HG03196 (cell line): ENCODE measurements around the gene FAXDC2.
"Not testable (repeated sequence)": the region's sequence is repeated elsewhere in the genome, so short reads cannot be mapped to it uniquely, and the experiment has no call there.

Source experiments
- ATAC-seq: cut with Tn5 transposase; IDR thresholded peaks from one replicate; pipeline ENCODE4 v1.9.1; 2021; ENCODE audit not compliant: unreplicated experiment

Gene FAXDC2

DNA sequence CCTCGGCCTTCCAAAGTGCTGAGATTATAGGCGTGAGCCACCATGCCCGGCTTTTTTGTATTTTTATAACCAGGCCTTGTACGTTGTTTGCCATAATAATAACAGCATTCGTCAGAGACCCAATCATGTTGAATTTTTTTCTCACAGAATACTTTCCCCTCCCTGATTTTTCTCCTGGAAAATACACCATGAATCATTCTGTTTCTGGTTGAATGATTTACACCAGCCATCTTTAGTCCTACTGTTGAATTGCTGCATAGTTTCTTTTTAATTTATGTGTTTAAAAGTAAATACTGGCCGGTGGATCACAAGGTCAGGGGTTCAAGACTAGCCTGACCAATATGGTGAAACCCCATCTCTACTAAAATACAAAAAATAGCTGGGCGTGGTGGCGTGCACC is 11.5 kb upstream of the FAXDC2 start:
- ATAC-seq = no peak

DNA sequence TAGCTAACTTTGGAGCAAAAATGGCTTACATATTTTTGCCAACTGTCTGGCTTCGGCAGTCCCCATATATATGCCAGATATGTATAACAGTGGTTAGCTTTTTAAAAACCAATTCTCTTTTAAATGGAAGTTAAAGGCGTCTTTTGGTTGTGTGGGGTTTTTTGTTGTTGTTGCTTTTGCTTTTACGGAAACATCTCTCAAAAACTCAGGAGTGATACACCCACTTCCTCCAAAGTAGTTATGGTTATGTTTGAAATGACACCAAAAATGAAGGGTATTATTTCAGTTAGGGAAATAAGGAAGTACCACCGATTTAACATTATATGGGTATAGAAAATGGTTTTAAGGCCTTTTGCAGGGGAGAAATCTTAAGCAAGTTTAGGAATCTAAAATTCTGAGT is 10.4 kb upstream of the FAXDC2 start:
- no peak for ATAC-seq

DNA sequence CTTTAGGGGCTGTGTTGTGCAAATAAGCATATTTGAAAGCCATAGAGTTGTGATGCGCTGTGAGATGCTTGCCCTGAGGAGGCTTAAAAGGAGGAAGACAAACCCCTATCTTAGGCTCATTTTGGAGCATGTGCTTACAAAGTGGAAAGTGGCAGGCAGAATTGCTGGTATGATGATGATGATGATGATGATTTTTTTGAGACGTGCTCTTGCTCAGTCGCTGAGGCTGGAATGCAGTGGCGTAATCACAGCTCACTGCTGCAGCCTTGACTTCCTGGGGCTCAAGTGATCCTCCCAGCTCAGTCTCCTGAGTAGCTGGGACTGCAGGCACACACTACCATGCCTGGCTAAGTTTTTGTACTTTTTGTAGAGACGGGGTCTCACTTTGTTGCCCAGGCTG is 9.7 kb upstream of the FAXDC2 start:
- ATAC-seq = no peak

- no peak for ATAC-seq
Observed at GRCh38 chr5:154858972-154859871, 8.8 kb upstream of the FAXDC2 start.

- peak; percentile 74 for ATAC-seq
Observed at GRCh38 chr5:154858297-154858971, 8.0 kb upstream of the FAXDC2 start, which contains the start of gene CNOT8. CNOT8 (plus strand) TSS chr5:154858627; CDS start chr5:154863279, 4,652 bp downstream.

DNA sequence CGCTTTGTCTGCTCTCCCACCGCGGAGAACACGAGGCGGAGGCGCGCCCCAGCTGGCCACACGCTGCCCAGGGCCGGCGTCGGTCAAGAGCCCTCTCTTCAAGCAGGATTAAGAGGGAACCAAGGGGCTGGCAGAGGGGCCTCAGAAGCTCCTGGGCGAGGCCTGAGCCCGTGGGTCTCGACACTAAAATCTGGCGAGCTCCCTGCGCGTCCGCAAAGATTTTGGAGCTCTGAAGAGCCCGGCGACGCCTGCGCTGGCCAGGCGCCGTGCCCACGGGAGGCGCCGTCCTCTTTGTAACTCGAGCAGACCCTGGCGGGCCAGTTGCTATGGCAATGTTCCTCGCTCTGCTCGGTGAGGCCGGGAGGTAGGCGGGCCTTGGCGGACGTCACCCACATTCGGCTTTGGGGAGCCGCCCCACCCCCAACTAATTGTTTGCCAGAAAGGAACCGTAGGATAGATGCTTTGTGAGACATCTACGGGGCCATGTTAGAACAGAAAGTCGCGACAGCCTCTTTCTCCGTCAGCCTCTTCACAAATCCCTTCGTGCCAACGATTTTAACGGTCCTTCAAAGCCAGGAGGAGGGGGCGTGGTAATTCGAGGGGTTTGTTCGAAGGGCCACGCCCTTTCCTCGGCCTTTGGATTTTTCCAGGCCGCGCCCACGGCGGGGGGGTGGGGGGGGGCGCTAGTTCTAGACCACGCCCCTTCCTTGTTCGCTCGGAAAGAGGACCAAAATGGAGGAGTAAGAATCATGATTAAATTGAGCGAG is 7.3 kb upstream of the FAXDC2 start:
- peak; percentile 60 for ATAC-seq

- ATAC-seq = no peak
Observed at GRCh38 chr5:154851351-154851750, 948 bp upstream of the FAXDC2 start.

- no peak for ATAC-seq
Observed at GRCh38 chr5:154849791-154850201, 607 bp downstream of the FAXDC2 start.

GRCh38 chr5:154849264-154849785 is 1.1 kb downstream of the FAXDC2 start:
- ATAC-seq = no peak

DNA sequence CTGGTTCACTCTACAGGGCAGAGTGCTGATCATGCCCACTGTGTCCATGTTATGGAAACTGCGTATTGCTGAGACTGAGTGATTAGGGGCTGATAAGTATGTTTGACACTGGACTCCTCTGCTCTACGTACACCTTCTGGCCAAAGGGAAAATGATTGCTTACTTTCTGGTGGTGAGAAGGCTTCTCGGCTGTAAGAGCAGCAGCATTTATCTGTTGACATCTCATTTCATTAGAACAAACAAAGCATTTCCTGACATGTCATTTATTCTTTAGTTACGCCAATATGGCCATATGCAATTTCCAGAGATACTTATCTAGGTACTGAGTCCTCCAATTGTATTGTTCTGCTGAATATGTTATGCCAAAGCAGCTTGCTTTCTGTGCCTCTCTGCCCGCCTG is 5.6 kb downstream of the FAXDC2 start:
- ATAC-seq = no peak

- no peak for ATAC-seq
Observed at GRCh38 chr5:154842689-154843530, 7.5 kb downstream of the FAXDC2 start.

DNA sequence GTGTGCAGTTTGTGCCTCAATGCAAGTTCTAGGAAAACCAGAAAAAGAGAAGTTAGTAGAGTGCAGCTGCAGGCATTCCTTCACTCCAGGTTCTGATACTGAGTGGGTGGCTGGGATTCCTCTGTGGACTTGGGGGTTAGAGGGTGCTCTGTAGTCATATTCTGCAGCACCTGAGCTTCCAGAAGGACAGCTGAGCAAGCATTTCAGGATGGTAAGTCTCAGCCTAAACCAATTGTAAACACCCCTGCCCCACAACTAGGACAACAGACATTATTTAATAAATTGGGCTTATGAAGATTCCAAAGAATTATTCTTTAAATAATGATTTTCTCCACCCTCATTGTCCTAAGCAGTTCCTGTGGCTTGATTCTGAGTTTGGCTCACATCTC is 9.1 kb downstream of the FAXDC2 start:
- no peak for ATAC-seq

DNA sequence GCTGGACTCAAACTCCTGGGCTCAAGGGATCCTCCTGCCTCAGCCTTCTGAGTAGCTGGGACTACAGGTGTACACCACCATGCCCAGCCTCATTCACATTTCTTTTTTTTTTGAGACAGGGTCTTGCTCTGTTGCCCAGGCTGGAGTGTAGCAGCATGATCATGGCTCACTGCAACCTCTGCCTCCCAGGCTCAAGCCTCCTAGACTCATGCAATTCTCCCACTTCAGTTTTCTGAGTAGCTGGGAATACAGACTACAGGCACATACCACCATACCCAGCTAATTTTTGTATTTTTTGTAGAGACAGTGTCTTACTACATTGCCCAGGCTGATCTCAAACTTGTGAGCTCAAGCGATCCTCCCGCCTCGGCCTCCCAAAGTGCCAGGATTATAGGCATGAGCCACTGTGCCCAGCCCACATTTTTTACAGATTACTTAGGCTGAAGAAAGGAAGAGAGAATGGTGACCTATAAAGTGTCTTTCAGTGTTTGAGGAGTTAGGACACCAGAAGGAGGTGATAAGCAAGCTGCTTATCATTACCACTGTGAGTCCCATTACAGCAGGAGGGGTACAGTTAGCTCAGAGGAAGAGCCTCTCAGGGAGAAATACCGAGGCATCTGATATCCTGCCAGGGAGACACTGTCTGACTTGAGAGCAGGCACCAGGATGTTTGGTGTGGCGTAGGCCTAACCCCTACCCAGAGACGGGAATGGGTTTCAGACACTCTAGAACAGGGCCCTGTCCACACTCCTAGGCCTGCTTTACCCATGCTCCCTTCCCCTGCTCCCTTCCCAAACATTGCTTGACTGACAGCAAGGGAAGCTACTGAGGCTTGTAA is 9.7 kb downstream of the FAXDC2 start:
- no peak for ATAC-seq

DNA sequence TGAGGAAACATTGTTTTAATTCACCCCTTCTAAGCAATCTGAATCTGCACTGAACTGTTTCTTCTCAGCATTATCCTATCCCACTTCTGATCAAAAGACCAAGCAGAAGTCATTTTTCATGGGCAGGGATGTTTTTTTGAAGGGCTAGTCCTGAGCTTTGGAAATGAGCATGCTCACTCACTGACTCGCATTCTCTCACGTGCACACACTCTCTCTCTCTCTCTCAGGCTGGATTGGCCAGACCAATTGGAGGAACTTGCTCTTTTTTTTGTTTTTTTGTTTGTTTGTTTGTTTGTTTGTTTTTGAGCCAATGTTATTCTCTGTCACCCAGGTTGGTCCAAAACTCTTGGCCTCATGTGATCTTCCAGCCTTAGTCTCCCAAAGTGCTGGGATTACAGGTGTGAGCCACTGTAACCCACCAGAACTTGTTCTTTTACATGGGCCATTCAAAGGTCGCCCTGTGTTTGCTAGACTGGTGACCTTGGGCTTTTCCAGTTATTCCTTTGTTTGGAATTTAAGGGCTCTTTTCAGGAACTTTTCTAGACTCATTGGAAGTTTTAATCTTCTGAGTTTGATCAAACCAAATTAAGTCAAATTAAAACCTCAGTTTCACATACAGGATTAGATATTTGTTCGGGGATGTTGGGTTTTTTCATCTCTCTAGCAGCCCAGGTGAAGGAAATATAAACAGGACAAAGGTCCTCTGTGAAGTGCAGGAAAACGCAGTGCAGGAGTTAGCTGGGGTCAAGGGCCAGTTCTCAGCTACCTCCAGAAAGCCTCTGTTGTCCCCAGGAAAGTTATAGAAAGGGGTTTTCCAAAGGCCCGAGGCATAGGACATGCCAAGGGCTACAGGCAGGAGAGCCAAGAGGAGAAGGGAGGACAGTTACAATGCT is 13.1 kb downstream of the FAXDC2 start:
- ATAC-seq = no peak

GRCh38 chr5:154836225-154836624 is 14.2 kb downstream of the FAXDC2 start:
- no peak for ATAC-seq

- not testable (repeated sequence) for ATAC-seq
Observed at GRCh38 chr5:154835701-154836052, 14.7 kb downstream of the FAXDC2 start.

DNA sequence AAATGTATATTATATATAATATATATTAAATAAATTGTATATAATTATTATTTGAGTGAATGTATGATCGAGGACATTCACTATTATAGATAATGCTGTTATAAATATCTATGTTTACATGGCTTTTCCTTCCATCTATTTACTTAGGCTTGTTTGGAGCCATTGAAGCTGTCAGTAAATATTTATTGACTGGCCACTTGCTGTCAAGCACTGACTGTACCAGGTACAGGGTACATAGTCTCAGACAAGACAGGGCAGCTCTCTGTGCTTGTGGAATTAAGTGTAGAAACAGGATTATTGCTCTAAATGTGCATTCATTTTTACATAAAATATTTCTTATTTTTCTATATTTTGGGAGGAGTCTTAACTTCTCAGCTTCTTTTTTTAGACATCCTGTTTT is 16.4 kb downstream of the FAXDC2 start:
- ATAC-seq = no peak

- ATAC-seq = not testable (repeated sequence)
Observed at GRCh38 chr5:154832804-154833203, 17.6 kb downstream of the FAXDC2 start.

DNA sequence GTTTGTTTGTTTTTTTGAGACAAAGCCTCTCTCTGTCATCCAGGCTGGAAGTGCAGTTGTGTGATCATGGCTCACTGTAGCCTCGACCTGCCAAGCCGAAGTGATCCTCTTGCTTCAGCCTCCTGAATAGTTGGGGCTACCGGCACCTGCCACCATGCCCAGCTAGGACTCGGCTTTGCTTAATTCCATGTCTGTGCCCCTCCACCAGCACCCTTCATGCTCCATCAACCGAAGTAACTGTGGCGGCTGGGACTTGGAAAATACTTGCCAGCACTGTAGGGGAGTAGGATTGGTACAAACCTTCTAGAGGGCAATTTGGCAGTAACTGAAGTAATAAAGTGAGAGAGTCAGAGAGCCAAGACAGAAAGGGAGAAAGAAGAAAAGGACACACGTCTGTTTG is 19.0 kb downstream of the FAXDC2 start:
- ATAC-seq = no peak
